ENCODE measurements around the gene STK10.

Gene STK10

DNA sequence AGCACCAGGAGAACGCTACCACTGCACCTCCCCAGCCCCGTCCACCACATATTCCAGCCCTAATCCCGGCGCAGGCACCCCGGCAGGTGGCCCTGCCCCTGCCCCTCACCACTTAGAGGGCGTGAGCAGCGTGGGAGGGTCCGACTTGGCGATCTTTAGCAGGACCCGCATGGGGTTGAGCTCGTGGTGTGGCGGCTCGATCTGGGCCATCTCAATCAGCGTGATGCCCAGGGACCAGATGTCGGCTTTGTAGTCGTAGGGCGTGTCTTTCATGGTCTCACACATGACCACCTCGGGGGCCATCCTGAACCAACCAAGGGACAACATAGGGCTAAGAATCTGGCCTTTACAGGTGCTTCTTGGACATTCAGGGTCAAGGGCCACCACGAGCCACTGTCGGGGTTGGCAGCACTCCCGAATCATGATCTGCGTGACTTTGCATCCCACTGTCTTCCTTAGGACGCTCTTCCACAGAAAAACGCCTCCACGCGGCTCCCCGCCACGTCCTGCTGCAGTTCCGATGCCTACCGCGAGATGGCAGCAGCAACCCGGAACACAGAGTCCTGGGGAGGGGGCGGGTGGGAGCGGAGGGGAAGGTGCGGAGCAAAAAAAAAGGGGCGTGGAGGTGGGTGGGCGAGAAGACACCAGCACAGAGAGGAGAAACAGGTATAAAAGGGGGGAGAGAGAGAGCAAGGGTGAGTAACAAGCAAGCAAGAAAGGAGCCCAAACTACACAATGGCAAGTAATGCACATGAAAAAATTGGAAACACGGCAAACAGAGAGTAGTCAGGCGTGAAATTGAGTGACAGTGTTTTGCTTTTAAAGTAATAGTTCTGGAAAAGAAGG is 81.3 kb downstream of the STK10 start:
- DNase-seq, result peak; percentile 44 to 65 (median 64)

DNA sequence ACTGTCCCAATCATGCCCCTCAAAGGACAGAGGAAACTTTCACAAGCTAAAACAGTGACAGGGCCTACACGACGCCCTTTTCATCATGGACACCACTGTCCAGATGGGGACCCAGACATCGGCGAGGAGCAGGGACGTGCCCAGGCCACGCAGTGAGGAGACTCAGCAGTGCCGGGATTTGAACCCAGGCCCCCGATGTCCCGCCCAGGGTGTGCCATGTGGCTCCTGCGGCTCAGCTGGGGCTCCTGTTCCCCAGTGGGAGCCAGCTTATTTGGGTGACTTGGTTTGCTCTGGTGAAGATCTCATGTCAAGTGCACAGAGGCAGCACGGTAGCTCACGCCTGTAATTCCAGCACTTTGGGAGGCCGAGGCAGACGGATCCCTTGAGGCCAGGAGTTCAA is 82.2 kb downstream of the STK10 start:
- DNase-seq, result no peak

DNA sequence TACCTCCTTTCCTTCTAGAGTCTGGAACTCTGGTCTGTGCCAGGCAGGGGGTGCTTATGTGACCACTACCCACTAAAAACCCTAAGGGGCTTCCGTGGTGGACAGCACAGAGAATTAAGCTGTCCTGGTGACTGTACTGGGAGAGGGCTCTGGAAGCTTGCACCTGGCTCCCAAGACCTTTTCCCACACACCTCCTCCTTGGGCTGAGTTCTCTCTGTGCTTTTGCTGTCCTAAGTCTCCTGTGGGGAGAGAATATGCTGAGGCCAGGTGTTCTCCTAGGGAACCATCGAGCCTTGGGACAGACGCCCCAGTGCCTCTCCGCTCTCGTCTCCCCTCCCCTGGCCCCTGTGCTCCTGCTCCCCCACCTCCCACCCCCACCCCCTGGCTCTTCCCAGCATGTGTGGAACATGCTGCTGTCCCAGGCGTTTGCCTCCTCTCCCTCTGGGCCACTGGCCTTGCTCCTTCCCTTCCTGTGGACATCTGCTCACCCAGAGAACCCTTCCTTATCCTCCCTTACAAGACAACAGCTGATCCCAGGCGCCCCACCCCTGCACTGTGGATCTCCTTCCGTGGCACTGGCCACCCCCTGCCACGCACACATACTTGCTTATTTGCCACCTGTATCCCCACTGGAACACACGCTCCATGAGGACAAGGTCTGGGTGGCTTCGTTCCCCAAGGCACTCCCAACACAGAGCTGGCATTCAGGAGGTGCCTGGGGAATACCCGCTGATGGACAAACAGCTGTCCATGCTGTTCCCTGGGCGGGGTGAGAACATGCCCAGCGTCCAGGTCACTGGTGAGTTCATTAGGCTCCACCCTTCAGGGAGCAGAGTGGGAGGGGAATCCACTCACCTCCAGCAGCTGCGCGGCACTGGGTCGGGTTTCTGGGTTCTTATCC is 83.0 kb downstream of the STK10 start:
- DNase-seq, result no peak

DNA sequence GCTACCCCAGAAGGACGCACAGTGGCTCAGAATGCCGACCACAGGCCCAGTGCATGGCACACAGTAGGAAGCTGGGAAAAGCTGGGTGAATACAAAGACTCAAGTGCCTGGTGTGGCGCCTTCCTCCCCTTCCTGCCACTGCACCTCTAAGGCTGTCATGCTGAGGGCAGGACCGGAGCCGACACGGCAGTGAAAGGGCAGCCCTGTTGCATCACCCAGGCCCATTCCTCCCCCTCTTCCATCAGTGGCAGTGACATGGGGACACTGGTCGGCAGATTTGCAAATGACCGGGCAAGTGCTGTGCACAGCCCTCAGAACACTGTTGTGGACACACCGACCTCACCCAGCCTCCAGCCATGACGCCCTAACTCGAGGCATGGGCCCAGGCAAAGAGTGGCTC is 84.0 kb downstream of the STK10 start:
- no peak for DNase-seq

DNA sequence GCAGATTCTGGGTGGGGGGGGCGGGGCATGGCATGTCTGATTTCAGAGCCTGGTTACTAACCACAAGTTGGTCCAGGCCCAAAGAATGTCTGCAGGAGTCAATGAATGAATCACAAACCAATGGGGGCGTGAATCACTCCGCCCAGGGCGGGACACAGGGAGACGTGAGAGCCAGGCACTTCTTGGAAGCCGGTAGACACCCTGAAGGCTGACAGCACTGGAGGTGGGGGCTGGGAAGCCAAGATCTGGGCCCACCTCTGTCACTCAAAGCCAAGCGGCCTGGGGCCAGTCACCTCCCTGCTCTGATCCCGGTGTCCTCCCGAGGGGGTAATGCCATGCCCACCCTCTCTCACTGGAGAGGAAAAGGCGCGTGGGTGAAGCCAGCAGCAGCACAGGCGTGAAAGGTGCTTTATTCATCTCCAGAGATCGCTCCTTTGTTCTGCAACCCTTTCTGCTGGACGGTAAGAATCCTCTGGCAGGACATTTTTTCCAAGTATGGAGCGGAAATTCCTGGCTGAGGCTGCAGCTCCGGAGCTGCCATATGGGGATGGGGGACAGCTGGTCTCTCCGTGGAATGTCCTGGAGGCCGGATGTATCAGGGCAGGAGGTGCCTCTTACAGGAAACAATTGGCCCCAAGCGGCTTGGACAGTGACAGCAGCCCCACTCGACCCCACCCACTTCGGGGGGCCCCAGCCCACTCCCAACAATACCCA is 85.0 kb downstream of the STK10 start:
- DNase-seq, result peak; percentile 58 to 71 (median 60)

DNA sequence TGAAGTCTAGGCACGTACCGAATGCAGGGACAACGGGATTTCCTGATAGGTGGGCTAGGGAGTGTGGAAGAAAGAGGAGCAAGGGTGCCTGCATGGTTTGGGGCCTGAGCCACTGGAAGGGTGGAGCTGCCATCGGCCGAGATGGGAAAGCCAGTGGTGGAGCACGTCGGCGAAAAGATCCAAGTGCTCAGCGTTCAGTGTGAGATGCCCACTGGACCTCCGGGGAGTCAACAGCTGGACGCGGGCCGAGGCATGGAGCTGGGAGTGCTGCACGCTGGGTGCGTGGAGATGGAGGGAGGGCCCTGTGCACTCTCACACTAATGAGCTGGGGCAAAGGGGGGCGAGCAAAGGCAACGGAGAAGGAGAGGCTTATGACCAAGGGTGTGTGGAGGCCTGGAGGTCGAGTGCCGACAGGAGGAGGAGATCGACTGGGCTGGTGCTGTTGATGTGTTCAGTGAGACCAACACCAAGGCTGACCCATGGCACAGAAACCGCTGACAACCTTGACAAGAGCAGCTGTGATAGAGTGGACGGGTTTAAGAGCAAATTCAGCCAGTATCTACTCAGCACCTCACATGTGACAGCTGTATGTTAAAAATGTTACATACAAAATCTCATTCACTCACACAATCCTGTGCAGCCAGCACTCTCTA is 85.7 kb downstream of the STK10 start:
- no peak for DNase-seq

DNA sequence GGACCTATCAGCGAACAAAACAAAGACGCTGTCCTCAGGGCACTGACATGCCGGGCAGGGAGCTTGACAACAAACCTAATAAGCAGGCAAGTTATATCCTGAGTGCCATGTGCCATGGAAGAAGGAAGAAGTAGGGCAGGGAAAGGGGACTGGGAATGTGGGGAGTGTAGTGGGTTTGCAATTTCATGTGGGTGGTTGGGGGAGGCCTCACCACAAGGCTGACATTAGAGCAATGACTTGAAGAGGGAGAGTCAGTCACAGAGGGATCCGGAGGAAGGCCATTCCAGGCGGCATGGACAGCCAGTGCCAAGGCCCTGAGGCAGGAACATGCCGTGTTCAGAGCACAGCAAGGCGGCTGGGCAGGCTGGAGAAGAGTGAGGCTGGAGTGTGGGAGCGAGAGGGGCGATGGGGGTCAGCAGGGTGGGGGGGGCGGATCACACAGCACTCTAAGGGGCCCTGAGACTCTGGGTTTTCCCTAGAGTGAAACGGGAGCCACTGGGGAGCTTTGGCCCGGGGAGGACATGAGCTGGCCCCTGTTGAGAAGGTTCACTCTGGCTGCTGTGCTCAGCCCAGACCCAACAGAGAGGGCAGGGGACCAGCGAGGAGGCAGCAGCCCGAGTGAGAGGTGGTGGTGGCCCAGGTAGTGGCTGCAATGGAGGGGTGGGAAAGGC is 86.3 kb downstream of the STK10 start:
- no peak for DNase-seq

DNA sequence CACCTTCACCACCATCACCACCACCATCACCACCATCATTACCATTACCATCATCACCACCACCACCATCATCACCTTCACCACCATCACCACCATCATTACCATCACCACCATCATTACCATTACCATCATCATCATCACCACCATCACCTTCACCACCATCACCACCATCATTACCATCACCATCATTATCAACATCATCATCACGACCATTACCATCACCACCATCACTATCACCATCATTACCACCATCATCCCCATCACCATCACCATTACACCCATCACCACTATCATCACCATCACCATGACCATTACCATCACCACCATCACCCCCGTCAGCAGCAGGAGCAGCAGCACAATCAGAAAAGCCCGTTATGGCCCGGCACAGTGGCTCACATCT is 89.1 kb downstream of the STK10 start:
- DNase-seq, result no peak

DNA sequence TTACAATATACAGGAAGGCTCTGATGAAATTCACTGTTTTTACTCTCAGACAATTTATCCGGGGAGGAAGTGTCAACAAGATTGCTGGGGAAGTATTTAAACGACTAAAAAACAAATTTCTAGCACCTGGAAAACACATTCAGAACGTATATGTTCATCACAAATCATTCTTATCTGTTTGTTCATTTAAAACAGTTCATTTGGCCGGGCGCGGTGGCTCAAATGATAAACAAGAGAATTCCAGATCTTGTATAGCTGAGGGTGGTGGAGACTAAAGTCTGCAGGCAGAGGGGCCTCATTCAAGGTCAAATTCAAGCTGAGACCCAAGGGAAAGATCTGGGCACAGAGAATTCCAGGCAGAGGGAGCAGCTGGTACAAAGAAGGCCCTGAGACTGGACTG is 90.0 kb downstream of the STK10 start:
- no peak for DNase-seq

DNA sequence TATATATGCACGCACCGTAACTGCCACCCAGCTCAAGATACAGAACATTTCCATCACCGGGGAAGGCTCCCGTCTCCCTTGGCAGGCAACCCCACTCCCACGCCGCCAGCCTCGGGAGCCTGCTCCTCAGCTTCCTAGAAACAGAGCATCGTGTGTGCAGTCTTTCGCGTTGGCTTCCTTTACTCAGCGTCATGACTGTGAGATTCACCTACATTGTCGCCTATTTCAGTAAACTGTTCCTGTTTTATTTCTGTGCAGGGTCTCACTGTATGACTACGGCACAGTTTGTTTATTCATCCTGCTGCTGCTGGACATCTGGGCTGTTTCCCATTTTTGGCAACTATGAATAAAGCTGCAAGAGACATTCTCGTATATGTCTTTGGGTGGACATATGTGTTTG is 90.7 kb downstream of the STK10 start:
- DNase-seq, result no peak

DNA sequence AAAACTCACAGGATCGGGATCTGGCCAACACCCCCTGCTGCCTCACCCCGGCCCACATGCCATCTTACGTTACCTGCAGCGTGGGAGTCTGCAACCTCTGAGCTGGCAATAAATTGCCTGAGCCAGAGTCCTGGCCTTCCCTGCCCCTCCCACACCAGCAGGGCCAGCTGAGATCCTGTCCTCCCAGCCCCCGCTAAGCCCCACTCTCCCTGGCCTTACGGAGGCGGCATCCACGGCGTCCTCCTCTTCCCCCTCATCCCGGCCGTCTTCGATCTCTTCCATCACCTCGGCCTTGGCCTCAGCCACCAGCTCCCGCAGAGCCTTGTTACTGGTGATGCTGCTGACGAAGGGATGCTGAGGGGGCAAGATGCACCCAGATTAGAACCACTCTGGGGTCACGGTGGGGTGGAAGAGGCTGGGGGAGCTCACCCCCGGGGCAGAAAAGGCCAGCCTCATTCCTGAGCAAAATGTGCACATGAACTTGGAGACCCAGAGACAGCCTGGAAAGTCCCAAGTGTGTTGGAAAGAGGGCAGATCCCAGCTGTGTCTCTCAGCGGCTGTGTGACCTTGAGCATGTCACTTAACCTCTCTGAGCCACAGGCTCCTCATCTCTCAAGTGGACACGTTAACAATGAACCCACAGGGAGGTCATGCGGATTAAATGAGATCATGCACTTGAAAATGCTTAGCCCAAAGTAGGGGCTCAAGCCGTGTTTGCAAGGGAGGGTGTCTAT is 91.7 kb downstream of the STK10 start:
- no peak for DNase-seq

DNA sequence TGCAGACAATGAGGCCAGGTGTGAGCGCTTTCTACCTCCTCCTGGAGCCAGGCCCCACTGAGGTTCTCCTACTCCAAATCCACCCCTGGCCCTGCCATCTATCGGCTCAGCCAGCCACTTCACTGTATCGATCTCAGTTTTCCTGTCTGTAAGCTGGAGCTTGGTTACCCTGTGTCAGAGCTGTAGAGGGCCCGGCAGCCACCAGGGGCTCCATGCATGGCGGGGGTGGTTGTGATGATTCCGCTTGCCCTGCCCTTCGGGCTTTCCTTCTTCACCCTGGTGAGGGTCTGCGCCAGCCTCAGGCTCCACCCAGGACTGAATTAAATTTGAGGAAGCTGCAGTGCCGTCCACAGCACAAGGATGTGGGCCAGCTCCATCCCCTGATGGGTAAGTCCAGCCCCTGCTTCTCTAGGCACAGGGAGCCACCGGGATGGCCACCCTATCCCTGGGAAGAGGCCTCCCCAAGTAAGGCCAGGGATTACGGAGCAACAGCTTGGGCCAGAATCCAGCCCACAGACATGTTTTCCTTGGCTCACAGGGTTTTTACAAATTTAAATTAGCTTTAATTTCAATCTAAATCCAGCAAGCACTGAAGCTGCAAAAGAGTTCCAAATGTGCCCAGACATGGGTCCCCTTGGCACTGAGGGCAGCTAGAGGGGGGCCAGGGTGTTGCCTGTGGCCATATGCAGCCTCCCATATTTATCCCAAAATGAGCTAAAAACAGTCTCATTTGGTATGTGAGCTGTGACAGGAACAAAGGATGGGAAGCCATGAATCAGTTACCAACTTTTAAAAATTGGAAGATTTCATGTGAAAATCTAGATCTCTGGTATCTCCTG is 92.4 kb downstream of the STK10 start:
- no peak for DNase-seq

DNA sequence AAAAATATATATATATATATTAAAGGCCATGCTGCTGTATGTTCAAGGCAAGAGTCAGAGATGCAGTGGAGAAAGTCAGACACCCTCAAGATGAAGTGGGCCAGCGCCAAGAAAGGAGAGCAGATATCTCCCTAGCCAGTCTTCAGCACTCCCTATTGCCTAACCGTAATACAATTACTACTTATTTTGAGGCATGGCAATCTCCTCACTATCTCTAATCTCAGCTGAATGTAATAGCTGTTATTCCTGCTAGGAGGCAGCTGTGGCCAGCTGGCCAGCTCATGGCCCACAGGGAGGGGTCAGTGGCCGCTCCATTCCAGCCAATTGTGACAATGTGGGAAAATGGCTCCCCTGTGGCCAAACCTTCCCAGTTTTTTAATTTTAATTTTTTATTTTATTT is 94.1 kb downstream of the STK10 start:
- DNase-seq, result no peak

DNA sequence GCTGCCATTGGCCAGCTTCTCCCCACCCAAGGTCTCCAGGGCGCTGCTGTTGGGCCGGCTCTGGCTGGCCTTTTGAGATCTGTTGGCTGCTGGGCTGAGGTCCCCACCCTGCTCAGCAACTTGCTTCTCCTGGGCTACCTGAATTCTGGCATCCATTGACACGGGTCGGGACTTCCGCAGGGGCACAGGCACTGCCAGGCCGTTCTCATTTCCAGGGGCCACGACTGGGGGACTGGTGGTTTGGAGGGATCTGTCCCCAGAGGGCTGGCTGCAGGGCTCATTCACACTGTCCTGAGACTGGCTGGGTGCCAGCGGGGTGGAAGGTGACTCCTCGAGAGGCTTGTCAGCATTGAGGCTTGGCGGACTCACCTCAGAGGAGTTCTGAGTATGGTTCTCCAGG is 94.5 kb downstream of the STK10 start:
- no peak for DNase-seq

DNA sequence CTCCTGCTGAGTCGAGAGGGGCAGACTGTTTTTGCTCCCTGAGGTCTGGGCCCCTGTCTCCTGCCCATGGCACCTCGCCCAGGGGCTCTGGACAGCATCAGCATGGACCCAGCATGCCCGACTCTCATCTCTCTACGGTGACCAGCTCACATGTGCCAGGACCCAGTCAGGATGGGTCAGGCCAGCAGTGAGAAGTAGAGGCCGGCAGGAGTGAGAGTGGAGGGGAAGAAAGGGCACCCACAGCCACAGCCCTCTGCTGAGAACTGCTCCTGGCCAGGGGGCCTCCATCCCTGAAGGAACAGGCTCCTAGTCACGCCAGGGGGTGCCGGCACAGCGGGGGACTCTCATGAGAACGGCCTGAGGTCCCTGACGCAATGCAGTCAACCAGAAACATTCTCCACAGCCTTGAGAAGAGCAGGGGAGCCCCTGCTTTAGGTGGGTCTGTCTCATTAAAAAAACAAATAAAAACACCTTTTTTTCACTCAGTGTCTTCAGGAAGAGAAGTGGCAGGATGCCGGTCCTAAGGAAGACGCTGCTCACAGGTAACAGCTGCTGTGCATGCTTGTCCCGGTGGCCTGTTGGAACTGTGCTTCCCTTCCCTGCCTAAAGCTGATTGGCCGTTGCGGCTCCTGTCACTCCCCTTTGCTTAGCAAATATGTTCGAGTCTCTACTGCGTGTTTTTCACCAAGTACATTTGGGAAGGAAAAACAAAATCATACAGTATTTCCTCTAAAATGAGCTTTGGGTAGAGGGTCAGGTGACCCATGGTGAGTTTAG is 95.9 kb downstream of the STK10 start:
- DNase-seq, result no peak

DNA sequence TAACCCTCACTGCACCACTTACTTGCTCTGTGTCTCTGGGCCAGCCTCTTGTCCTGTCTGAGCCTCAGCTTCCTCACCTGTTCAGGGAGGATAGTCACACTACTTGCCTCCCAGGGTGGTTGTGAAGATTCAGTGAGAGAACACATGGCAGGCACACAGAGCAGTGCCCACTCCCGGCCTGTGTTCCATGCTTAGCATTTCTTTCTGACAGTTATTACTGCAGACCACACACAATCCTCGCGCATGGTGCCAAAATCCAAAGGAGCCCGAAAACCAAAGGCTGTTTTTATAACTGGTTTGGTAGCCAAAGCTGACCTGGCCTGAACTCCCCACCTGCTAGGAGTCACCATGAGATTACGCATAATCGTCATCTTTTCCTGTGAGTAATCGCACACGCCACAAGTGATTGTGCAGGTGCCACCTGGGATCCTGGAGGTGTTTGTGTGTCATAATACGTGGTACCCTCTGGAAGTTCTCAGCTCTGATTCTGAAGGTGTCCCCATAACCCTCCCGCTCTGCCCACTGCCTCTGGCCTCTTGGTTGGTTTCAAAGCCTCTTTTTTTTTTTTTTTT is 97.0 kb downstream of the STK10 start:
- DNase-seq, result no peak

DNA sequence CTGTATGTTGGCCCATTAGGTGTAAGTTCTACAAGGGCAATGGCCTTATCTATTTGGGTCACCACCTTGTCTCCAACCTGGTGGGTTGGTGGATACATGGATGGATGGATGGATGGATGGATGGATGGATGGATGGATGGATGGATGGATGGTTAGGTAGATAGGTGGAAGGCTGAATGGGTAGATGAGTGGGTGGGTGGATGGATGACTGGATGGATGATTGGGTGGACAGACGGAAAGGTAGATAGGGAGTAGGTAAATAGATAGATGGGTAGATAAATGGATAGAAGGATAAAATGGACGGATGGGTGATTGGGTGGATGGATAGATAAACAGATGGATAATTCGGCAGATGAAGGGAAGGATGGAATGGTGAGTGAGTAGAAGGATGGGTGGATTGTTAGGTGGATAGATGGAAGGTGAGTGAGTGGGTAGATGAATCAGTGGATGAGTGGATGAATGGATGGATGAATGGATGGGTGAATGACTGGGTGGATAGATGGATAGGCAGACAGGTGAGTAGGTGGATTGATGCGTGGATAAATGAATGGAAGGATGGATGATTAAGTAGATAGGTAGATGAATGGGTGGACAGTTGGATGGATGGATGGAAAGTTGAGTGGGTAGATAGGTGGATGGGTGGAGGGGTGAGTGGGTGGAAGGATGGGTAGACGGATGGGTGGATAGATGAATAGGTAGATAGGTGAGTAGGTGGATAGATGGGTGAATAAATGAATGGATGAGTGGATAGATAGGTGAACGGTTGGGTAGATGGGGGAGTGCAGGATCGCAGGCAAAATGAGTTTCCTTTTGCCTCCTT is 98.5 kb downstream of the STK10 start:
- no peak for DNase-seq

DNA sequence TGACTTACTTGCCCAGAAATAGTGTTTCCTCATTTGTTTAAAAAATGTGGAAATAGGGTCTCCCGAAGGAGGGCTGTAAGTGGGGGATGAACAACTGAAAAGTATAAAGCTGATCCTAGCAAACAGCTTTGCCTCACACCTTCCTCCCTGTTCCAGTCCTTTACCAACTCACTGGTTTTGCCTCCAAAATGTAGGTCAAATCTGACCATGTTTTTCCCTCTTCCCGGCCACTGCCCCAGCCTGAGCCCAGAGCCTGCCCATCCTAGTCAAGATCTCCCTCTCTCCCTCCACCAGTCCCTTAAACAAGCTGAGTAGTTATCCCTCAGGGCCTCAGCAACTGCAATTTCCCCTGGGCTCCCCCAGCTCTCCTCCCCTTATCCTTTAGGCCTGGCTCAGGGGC is 99.2 kb downstream of the STK10 start:
- no peak for DNase-seq
